Adrenal gland (tissue), 12 donors: ENCODE data around the gene WFIKKN2. TPM values are rescaled to one million over a fixed set of nuclear protein-coding genes. Genes with fewer than 3 reads are reported as not detected.
"Not testable (repeated sequence)": the region's sequence is repeated elsewhere in the genome, so short reads cannot be mapped to it uniquely, and the experiment has no call there.

Experiments
- DNase-seq, 7 donors: peaks; one replicate each; pipeline ENCODE4 v3.0.0-alpha.2; 2019 to 2020
- H3K27ac ChIP-seq, 5 donors: fragments of 200-600 bp; sonication (generic) in 4 of 5; 1 replicate in 3 of 5; 2 replicates in 2 of 5; pipeline versions ENCODE4 v1.5.1 to v1.8.0; 2016 to 2020; ENCODE audit warnings: mild to moderate bottlenecking in 1 of 5
- H3K27me3 ChIP-seq: fragments of 200-600 bp; 2 replicates; pipeline ENCODE4 v1.8.0; 2021
- H3K36me3 ChIP-seq, 2 donors: fragments of 200-600 bp; replicated peaks in 1 of 2; 1 replicate in 1 of 2; 2 replicates in 1 of 2; pipeline versions ENCODE4 v1.5.1 to v1.8.0; 2018 to 2022
- H3K4me1 ChIP-seq, 2 donors: fragments of 200-600 bp; replicated peaks in 1 of 2; 1 replicate in 1 of 2; 2 replicates in 1 of 2; pipeline versions ENCODE4 v1.5.1 to v1.8.0; 2018 to 2021
- H3K4me3 ChIP-seq, 4 donors: fragments of 200-600 bp; sonication (generic) in 3 of 4; one replicate each; pipeline ENCODE4 v1.5.1; 2016 to 2018
- H3K9me3 ChIP-seq, 3 donors: fragments of 200-600 bp; sonication (generic) in 1 of 3; replicated peaks in 1 of 3; 1 replicate in 2 of 3; 2 replicates in 1 of 3; pipeline versions ENCODE4 v1.5.1 to v1.8.0; 2016 to 2021
- POLR2A ChIP-seq, 2 donors: fragments of 450-650 bp; IDR thresholded peaks; one replicate each; pipeline ENCODE4 v1.6.1; 2017; ENCODE audit warnings: antibody characterized with exemption in 2 of 2, mild to moderate bottlenecking in 2 of 2, moderate library complexity in 1 of 2
- WGBS, 4 donors: extraction: QIAGEN DNeasy Blood & Tissue Kit in 2 of 4; methylation state at CpG; one replicate each; pipeline versions ENCODE4 v1.1.5 to v1.1.7; 2013 to 2017; 5-methylcytosine and 5-hydroxymethylcytosine counted together
- intact Hi-C, 2 donors: fragments of 100-400 bp; cut with DNase I; formaldehyde crosslinking; loops; one replicate each; pipeline versions ENCODE4 v1.14.1 to v1.15.0; 2022 to 2023
- polyA plus RNA-seq, 3 donors: library from polyadenylated mRNA; stranded (reverse); fragments of 200-250 nt in 2 of 3; fragments of 350-450 nt in 1 of 3; fragmentation: Illumina TruSeq in 1 of 3; extraction: RNeasy Lipid Tissue Mini Kit (QIAGEN cat#74804) in 1 of 3; gene quantifications; one replicate each; pipeline ENCODE4 v1.2.3, GENCODE V29; 2013 to 2014
- total RNA-seq, 9 donors: library from RNA; depleted of rRNA in 4 of 9; stranded (reverse); fragments of >200 nt in 4 of 9; fragments of 120-200 nt in 1 of 9; fragmentation: NEBNext Ultra II Directional in 1 of 9; extraction: Animal tissue kit (Norgen Biotek cat#: 25700) in 1 of 9; gene quantifications; one replicate each; pipeline versions ENCODE4 v1.1.0 to v1.2.4, GENCODE V29; 2013 to 2023
- TF ChIP-seq, protein P1 (sequence below), 6 experiments: fragments of 450-650 bp in 4 of 6; fragments of 200-600 bp in 2 of 6; sonication (generic) in 1 of 6; IDR thresholded peaks; 1 replicate in 5 of 6; 2 replicates in 1 of 6; pipeline versions ENCODE4 v1.5.1 to v1.8.0; 2016 to 2021; ENCODE audit warnings: antibody characterized with exemption in 6 of 6, mild to moderate bottlenecking in 2 of 6, moderate library complexity in 1 of 6
- donor health status: healthy with polysubstance abuse.
- donor health status: Bipolar disorder and iron deficiency.
- donor health status: DM: yes; HTN: yes; CAD: no.
- donor health status: DM: no; HTN: no; CAD: no.
- donor health status: DM: no; HTN: no; CAD: no.
- donor health status: DM: yes; HTN: yes; CAD: no.

The WFIKKN2 gene
- total and polyA plus RNA-seq, 12 donors, result 0.81 to 4.3 (median 1.4) TPM

DNA sequence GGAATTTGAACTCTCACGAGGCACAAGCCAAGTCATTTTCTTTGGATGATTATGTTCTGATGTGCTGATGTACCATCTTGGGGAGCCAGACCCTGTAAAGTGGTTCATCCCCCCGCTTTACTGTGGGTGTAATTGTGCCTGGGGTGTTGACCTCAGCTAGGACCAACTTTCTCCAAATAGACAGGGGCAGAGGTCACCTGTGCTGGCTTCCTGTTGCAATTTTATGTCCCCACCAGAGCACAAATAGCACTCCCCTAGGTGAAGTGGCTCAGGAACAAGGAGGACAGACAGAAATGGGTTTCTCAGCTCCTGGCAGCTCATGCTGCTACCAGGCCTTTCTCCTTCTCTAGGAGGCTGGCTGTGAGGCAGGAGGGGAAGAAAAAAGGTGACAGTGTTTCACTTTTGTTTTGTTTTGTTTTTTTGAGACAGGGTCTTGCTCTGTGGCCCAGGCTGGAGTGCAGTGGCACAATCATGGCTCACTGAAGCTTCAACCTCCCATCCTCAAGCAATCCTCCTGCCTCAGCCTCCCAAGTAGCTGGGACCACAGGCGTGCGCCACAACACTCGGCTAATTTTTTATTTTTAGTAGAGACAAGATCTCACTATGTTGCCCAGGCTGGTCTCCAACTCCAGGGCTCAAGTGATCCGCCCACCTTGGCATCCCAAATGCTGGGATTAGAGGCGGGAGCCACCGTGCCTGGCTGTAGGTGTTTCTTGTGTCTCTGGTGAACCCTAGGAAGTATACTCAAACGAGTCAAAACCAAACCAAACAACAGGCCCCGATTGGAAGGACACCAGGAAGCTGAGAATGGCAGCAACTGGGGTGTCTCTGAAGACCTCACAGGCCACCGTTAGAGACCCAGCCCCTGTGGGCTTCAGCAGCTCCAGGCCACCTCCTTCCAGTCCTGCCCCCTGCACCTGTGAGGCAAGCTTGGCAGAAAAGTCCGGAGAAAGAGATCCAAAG is 32.5 kb upstream of the WFIKKN2 start:
- Histone ChIP-seq H3K9me3 (no peaks in the 10 kb centered on the region), H3K4me3 (no peak overlapping the region), H3K36me3 (no peaks in the 10 kb centered on the region), H3K27ac (no peak overlapping the region), H3K4me1 (no peaks in the 10 kb centered on the region), H3K27me3 (no peaks in the 10 kb centered on the region)
- DNase-seq, result no peak
- intact Hi-C loops, result no loop called here
- 85 to 94% (median 86%) methylated on average over 7 to 12 of the region's 12 CpGs for WGBS, 4 donors
- TF ChIP-seq POLR2A (IDR thresholded peaks at IDR 0.05), result no peak
- TF ChIP-seq, protein P1, sequence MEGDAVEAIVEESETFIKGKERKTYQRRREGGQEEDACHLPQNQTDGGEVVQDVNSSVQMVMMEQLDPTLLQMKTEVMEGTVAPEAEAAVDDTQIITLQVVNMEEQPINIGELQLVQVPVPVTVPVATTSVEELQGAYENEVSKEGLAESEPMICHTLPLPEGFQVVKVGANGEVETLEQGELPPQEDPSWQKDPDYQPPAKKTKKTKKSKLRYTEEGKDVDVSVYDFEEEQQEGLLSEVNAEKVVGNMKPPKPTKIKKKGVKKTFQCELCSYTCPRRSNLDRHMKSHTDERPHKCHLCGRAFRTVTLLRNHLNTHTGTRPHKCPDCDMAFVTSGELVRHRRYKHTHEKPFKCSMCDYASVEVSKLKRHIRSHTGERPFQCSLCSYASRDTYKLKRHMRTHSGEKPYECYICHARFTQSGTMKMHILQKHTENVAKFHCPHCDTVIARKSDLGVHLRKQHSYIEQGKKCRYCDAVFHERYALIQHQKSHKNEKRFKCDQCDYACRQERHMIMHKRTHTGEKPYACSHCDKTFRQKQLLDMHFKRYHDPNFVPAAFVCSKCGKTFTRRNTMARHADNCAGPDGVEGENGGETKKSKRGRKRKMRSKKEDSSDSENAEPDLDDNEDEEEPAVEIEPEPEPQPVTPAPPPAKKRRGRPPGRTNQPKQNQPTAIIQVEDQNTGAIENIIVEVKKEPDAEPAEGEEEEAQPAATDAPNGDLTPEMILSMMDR (IDR thresholded peaks at IDR 0.05), result no peak

DNA sequence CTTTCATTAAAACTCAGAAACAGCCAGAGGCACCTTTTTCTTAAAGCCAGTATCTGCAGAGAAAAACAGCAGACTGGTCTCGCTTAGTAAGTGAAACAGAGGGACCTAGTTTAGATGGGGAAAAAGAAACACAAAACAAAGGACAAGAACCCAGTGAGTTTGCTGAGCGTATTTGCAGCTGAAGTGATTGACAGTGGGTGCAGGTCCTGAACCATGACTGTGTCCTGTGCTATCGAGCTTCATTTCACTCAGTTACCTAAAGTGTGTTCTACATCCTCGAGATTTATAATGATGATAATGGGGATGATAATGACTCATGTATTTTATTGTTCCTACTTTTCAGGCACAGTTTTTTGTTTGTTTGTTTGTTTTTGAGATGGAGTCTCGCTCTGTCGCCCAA is 31.7 kb upstream of the WFIKKN2 start:
- DNase-seq, result no peak
- Histone ChIP-seq H3K4me3 (no peak overlapping the region), H3K36me3 (no peaks in the 10 kb centered on the region), H3K27me3 (no peaks in the 10 kb centered on the region), H3K9me3 (no peaks in the 10 kb centered on the region), H3K27ac (no peak overlapping the region), H3K4me1 (no peaks in the 10 kb centered on the region)
- intact Hi-C loops, result no loop called here
- 83 to 87% (median 85%) methylated on average over 6 of the region's 6 CpGs for WGBS, 4 donors
- no peak for TF ChIP-seq POLR2A (IDR thresholded peaks at IDR 0.05)
- TF ChIP-seq, protein P1 (IDR thresholded peaks at IDR 0.05), result no peak

DNA sequence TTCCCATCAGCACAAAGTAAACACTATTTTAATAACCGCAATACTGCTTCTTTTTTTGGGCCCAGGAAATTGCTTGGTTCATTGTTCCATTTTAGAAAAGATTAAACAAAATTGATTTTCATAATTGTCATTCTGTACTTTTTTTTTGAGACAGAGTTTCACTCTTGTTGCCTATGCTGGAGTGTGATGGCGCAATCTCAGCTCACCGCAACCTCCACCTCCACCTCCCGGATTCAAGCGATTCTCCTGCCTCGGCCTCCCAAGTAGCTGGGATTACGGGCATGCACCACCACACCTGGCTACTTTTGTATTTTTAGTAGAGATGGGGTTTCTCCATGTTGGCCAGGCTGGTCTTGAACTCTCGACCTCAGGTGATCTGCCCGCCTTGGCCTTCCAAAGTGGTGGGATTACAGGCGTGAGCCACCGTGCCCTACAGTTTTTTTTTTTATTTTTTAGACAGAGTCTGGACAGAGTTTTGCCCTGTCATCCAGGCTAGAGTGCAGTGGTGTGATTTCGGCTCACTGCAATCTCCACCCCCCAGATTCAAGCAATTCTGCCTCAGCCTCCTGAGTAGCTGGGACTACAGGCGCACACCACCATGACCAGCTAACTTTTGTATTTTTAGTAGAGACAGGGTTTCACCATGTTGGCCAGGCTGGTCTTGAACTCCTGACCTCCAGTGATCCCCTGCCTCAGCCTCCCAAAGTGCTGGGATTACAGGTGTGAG is 30.5 kb upstream of the WFIKKN2 start:
- H3K9me3 ChIP-seq, H3K4me3 ChIP-seq, H3K27ac ChIP-seq, DNase-seq, H3K4me1 ChIP-seq, H3K36me3 ChIP-seq, intact Hi-C loops, H3K27me3 ChIP-seq: not testable (repeated sequence)
- WGBS, 4 donors, result 90 to 96% (median 94%) methylated on average over 13 of the region's 13 CpGs

DNA sequence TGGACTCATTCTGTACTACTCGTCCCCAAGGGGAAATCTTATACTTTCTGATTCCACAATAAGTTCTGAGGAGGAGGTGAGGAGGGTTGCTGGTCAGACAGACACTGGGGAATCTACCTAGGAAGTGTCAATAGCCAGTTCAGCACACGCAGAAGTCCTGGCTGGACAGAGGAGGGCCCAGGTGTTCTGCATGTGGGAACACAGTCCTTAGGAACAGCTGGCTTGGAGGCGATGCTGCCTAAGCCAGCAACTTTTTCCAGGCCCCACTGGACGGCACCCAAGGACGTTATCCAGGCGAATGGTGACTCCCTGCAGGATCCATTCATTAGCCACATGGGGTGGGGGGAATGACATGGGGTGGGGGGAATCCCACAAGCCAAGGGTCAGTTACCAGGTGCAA is 29.9 kb upstream of the WFIKKN2 start:
- no peaks in the 10 kb centered on the region for H3K27me3 ChIP-seq
- WGBS, 4 donors, result 62 to 90% (median 74%) methylated on average over 2 to 6 of the region's 6 CpGs
- no peaks in the 10 kb centered on the region for H3K9me3 ChIP-seq
- no peak overlapping the region for H3K4me3 ChIP-seq
- intact Hi-C loops, result no loop called here
- TF ChIP-seq POLR2A (IDR thresholded peaks at IDR 0.05), result no peak
- TF ChIP-seq, protein P1 (IDR thresholded peaks at IDR 0.05), result no peak
- H3K36me3 ChIP-seq, result no peaks in the 10 kb centered on the region
- no peak overlapping the region for H3K27ac ChIP-seq
- no peaks in the 10 kb centered on the region for H3K4me1 ChIP-seq
- DNase-seq, result no peak
